Testis (tissue), 2 donors: ENCODE results near the gene SF1.

Experiments used
- POLR2A ChIP-seq: fragments of 450-650 bp; IDR thresholded peaks from one replicate; pipeline ENCODE4 v1.6.1; 2017; ENCODE audit warnings: antibody characterized with exemption, mild to moderate bottlenecking, moderate library complexity
- TF ChIP-seq, protein P1 (sequence below), 3 experiments: fragments of 450-650 bp in 2 of 3; fragments of 200-600 bp in 1 of 3; sonication (generic) in 1 of 3; IDR thresholded peaks; one replicate each; pipeline ENCODE4 v1.5.1; 2016 to 2019; ENCODE audit warnings: antibody characterized with exemption in 3 of 3, mild to moderate bottlenecking in 2 of 3, moderate library complexity in 1 of 3

DNA sequence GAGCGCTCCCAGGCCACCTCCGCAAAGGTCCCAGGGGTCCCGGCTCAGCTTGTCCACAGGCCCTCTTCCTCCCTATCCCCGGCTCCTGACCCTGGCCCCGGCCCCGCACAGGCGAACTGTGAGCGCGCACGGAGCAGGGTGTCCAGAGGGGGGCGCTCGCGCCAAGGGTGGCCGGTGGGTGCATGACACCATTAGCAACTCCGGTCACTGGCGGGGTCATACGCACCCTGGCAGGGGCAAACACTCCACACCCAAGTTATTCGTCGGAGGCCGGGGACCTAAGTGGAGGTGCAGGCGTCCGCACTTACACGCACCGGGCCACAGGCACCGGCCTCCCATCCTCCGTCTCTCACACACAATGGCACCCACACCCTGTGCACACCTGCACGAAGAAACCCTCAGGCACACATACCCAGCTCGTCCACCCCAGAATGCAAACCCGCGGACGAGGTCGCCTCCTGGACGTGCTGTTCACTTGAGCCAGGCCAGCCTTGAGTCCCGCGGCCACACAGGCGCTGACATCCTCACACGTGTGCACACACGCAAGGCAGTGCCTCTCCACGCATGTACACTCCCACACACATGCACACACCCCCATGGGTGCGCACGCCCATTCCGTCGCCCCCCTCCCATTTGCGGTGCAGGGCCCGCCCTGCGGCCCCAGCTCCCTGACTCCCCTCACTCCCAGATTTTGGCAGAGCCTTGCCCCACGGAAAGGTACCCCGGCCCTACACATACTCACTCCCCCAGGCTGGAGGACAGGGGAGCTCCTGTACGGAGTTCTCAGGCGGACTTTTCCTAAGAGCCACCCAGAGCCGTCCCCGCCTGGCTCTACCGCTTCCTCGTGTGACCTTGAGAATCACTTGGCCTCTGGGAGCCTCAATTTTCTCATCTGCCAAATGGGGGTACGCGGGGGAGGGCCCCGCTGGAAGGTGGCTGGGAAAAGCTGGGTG is 34.5 kb downstream of the SF1 start, which contains the start of gene RASGRP2:
- TF ChIP-seq POLR2A = no peak
- TF ChIP-seq, protein P1, sequence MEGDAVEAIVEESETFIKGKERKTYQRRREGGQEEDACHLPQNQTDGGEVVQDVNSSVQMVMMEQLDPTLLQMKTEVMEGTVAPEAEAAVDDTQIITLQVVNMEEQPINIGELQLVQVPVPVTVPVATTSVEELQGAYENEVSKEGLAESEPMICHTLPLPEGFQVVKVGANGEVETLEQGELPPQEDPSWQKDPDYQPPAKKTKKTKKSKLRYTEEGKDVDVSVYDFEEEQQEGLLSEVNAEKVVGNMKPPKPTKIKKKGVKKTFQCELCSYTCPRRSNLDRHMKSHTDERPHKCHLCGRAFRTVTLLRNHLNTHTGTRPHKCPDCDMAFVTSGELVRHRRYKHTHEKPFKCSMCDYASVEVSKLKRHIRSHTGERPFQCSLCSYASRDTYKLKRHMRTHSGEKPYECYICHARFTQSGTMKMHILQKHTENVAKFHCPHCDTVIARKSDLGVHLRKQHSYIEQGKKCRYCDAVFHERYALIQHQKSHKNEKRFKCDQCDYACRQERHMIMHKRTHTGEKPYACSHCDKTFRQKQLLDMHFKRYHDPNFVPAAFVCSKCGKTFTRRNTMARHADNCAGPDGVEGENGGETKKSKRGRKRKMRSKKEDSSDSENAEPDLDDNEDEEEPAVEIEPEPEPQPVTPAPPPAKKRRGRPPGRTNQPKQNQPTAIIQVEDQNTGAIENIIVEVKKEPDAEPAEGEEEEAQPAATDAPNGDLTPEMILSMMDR (IDR thresholded peaks at IDR 0.05) = peak; percentile 52 to 69 (median 68)
